ENCODE data around the gene ARPIN. TPM values are rescaled to one million over a fixed set of nuclear protein-coding genes. Genes with fewer than 3 reads are reported as not detected.

ARPIN gene
- polyA plus RNA-seq, 4 donors: 11.9 to 37.1 (median 17.9) TPM

DNA sequence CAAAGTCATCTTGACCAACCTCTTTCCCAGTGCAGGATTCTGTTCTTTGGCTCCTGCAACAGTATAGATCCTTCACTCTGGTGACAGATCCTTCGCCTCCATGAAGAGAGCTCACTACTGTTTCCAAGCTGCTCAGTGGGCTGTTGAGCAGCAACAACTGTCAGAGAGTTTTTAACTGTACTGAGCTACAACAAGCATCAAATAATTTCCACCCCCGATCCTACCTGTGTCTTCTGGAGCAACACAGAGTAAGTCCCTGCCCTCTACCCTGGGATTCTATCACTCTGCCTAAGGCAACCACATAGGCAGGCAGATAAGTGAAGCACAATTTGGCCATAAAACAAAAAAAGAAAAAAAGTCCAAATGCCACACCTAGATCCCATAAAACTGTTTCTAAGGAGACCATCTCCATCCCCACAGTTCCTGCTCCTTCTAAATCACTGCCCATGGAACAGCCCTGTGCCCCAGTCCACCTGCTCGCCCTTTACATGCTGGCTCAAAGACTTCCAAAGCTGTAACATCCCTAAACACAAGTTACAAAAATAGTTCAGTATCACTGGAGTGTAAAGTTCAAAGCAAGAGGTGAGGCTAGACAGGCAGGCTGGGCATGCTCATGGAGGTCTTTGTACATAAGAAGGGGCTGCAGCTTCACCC, 60.3 kb downstream of the ARPIN start:
- Histone ChIP-seq H3K36me3 (ENCODE audit: control insufficient read depth in 3 of 3, insufficient read depth in 2 of 3, low read depth in 1 of 3, low read length in 3 of 3) (peaks cover 0 to 4% (median 0%) of the 10 kb centered on the region in 3 donors), H3K9me3 (ENCODE audit: control insufficient read depth in 2 of 2, insufficient read depth in 1 of 2, low read depth in 1 of 2, low read length in 1 of 2) (no peaks in the 10 kb centered on the region), H3K4me3 (ENCODE audit: low read depth in 1 of 3, low read length in 3 of 3) (no peak overlapping the region), H3K27me3 (ENCODE audit: control insufficient read depth in 3 of 3, insufficient read depth in 3 of 3, low read length in 3 of 3) (no peaks in the 10 kb centered on the region), H3K27ac (ENCODE audit: low read depth in 1 of 3, low read length in 2 of 3) (peak overlapping the region; percentile 62 to 86 (median 71)), H3K4me1 (ENCODE audit: control insufficient read depth in 3 of 3, insufficient read depth in 2 of 3, low read depth in 1 of 3, low read length in 2 of 3) (peaks cover 5 to 48% (median 15%) of the 10 kb centered on the region in 3 donors)
- FAIRE-seq (no peak), DNase-seq (peak; percentile 61 to 62)
- 47 to 73% (median 54%) methylated on average over 3 of the region's 3 CpGs for WGBS, 3 donors

DNA sequence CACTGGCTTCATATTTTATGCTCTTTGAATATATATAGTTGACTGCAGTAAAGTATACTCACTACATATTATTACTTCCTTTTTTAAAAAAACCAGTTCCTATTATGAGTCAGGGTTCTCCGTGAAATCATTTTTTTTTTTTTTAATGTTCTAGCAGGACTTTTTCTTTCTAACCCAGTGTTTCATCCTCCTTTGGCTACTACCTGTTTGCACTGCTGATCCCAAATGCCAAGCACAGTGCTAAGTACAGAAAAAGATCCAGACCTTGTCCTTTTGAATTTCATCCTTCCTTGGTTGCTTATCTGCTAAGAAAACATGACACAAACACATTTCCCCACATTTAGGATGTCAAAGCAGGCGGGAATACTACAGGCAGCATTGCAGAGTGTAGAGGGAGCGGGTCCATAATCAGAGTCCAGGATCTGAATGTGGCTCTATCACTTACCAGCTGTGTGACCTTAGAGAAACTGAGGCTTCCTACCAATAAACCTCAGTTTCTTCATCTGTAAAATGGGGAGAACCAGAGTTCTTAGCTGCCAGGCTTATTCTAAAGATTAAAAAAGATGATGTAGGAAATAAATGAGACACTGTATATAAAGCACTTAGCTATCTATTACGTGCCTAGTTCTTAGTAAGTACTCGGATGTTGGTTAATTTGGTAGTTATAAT, 60.9 kb downstream of the ARPIN start:
- WGBS, 3 donors: 31 to 61% (median 45%) methylated on average over 5 of the region's 5 CpGs
- H3K36me3 ChIP-seq (ENCODE audit: control insufficient read depth in 3 of 3, insufficient read depth in 2 of 3, low read depth in 1 of 3, low read length in 3 of 3): peaks cover 0 to 9% (median 0%) of the 10 kb centered on the region in 3 donors
- no peak overlapping the region for H3K4me3 ChIP-seq (ENCODE audit: low read depth in 1 of 3, low read length in 3 of 3)
- peak overlapping the region; percentile 62 to 86 (median 79) for H3K27ac ChIP-seq (ENCODE audit: low read depth in 1 of 3, low read length in 2 of 3)
- no peaks in the 10 kb centered on the region for H3K9me3 ChIP-seq (ENCODE audit: control insufficient read depth in 2 of 2, insufficient read depth in 1 of 2, low read depth in 1 of 2, low read length in 1 of 2)
- H3K27me3 ChIP-seq (ENCODE audit: control insufficient read depth in 3 of 3, insufficient read depth in 3 of 3, low read length in 3 of 3): no peaks in the 10 kb centered on the region
- peaks cover 5 to 43% (median 17%) of the 10 kb centered on the region in 3 donors for H3K4me1 ChIP-seq (ENCODE audit: control insufficient read depth in 3 of 3, insufficient read depth in 2 of 3, low read depth in 1 of 3, low read length in 2 of 3)
- FAIRE-seq (no peak), DNase-seq (peak; percentile 64 to 66)

DNA sequence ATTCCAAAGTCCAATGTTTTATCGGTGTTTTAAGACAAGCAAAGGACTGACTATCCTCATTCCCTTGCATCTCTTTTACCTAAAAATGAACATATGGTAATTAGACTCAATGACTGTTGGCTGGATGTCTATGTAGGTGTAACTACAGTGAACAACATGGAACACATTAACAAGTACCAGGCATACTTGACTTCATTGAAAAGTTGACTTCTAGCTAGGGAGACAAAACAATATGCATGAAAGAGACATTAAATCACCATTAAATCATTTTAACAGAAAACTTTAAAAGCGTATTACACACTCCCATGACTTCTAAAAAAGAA, 63.8 kb downstream of the ARPIN start:
- FAIRE-seq (no peak), DNase-seq (no peak)
- H3K27ac ChIP-seq (ENCODE audit: low read depth in 1 of 3, low read length in 2 of 3): peak overlapping the region in 2 of 3 donors; percentile 9 to 48
- H3K27me3 ChIP-seq (ENCODE audit: control insufficient read depth in 3 of 3, insufficient read depth in 3 of 3, low read length in 3 of 3): no peaks in the 10 kb centered on the region
- H3K4me3 ChIP-seq (ENCODE audit: low read depth in 1 of 3, low read length in 3 of 3): no peak overlapping the region
- H3K9me3 ChIP-seq (ENCODE audit: control insufficient read depth in 2 of 2, insufficient read depth in 1 of 2, low read depth in 1 of 2, low read length in 1 of 2): no peaks in the 10 kb centered on the region
- whole genome bisulfite sequencing, 3 donors: 61 to 76% (median 69%) methylated on average over 2 of the region's 2 CpGs
- peaks cover 0 to 10% (median 0%) of the 10 kb centered on the region in 3 donors for H3K36me3 ChIP-seq (ENCODE audit: control insufficient read depth in 3 of 3, insufficient read depth in 2 of 3, low read depth in 1 of 3, low read length in 3 of 3)
- peaks cover 5 to 43% (median 13%) of the 10 kb centered on the region in 3 donors for H3K4me1 ChIP-seq (ENCODE audit: control insufficient read depth in 3 of 3, insufficient read depth in 2 of 3, low read depth in 1 of 3, low read length in 2 of 3)

DNA sequence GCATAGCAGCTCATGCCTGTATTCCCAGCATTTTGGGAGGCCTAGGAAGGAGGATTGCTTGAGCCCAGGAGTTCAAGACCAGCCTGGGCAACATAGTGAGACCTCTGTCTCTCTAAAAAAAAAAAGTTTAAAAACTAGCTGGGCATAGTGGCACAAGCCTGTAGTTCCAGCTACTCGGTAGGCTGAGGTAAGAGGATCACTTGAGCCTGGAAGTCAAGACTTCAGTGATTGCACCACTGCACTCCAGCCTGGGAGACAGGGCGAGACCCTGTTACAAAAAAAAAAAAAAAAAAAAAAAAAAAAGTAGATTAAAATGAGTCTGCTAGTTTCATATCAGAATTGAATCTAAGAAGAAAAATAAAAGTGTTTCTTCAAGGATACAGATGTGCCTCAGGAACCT, 65.7 kb downstream of the ARPIN start:
- Histone ChIP-seq H3K27me3 (ENCODE audit: control insufficient read depth in 3 of 3, insufficient read depth in 3 of 3, low read length in 3 of 3) (no peaks in the 10 kb centered on the region), H3K36me3 (ENCODE audit: control insufficient read depth in 3 of 3, insufficient read depth in 2 of 3, low read depth in 1 of 3, low read length in 3 of 3) (peaks cover 0 to 16% (median 0%) of the 10 kb centered on the region in 3 donors), H3K9me3 (ENCODE audit: control insufficient read depth in 2 of 2, insufficient read depth in 1 of 2, low read depth in 1 of 2, low read length in 1 of 2) (no peaks in the 10 kb centered on the region), H3K4me3 (ENCODE audit: low read depth in 1 of 3, low read length in 3 of 3) (no peak overlapping the region), H3K27ac (ENCODE audit: low read depth in 1 of 3, low read length in 2 of 3) (peak overlapping the region in 1 of 3 donors; percentile 68), H3K4me1 (ENCODE audit: control insufficient read depth in 3 of 3, insufficient read depth in 2 of 3, low read depth in 1 of 3, low read length in 2 of 3) (peaks cover 5 to 38% (median 6%) of the 10 kb centered on the region in 3 donors)
- 88 to 92% (median 92%) methylated on average over 2 of the region's 2 CpGs for WGBS, 3 donors
- DNase-seq: no peak
- no peak for FAIRE-seq

DNA sequence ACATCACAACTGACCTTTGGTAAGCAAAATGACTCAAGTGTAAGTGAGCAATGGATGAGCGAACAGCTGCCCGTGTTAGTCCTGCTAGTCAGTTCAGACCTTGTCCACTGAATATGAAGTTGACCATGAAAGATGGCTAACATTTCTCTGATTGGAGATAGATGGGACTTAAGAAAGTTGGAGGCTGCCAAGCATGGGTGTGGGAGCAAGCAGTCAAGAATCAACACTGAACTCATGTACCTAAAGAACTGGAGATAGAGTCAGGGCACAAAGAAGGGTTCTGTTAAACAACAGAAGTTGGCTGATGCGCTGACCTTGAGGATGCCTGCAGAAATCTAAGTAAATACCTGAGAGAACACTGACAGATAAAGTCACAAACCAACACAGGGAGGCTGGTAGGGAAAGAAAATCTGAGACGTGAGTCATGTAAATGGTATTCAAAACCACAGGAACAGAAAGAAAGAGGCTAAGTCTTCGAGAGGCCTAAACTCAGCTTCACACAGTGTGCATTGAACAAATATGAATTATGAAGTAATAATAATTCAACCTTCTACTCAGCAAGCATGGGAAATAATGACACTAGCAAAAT, 67.4 kb downstream of the ARPIN start:
- 26 to 60% (median 44%) methylated on average over 5 of the region's 5 CpGs for WGBS, 3 donors
- Histone ChIP-seq H3K9me3 (ENCODE audit: control insufficient read depth in 2 of 2, insufficient read depth in 1 of 2, low read depth in 1 of 2, low read length in 1 of 2) (no peaks in the 10 kb centered on the region), H3K4me1 (ENCODE audit: control insufficient read depth in 3 of 3, insufficient read depth in 2 of 3, low read depth in 1 of 3, low read length in 2 of 3) (peaks cover 4 to 29% (median 6%) of the 10 kb centered on the region in 3 donors), H3K27me3 (ENCODE audit: control insufficient read depth in 3 of 3, insufficient read depth in 3 of 3, low read length in 3 of 3) (no peaks in the 10 kb centered on the region), H3K4me3 (ENCODE audit: low read depth in 1 of 3, low read length in 3 of 3) (no peak overlapping the region), H3K36me3 (ENCODE audit: control insufficient read depth in 3 of 3, insufficient read depth in 2 of 3, low read depth in 1 of 3, low read length in 3 of 3) (peaks cover 0 to 16% (median 0%) of the 10 kb centered on the region in 3 donors), H3K27ac (ENCODE audit: low read depth in 1 of 3, low read length in 2 of 3) (peak overlapping the region; percentile 6 to 61 (median 59))
- DNase-seq: peak; percentile 57 to 89
- FAIRE-seq: no peak

Other genes with a start within 250 kb of the ARPIN start
- 10 to 100 TPM in 1 of 4 donors, 1 to 10 TPM in 2, under 1 TPM in 1; 0.44 to 18.0 (median 4.8) TPM for gene PLIN1, start 233.6 kb downstream of the ARPIN start, polyA plus RNA-seq
- gene PEX11A, start 222.2 kb downstream of the ARPIN start, polyA plus RNA-seq: 10 to 100 TPM; 10.5 to 19.2 (median 16.8) TPM
- under 1 TPM in 2 of 4 donors, not detected in 2; 0.09 to 0.19 TPM for gene WDR93, start 222.1 kb downstream of the ARPIN start, polyA plus RNA-seq
- 1 to 10 TPM in 1 of 4 donors, under 1 TPM in 2, not detected in 1; 0.69 to 1.1 (median 0.97) TPM for gene MESP1, start 161.7 kb downstream of the ARPIN start, polyA plus RNA-seq
- gene MESP2, start 136.6 kb downstream of the ARPIN start, polyA plus RNA-seq: under 1 TPM in 2 of 4 donors, not detected in 2; 0.34 to 0.39 TPM
- gene ANPEP, start 98.1 kb downstream of the ARPIN start, polyA plus RNA-seq: 1,000 to 10,000 TPM; 1,286 to 3,293 (median 2,526) TPM
- gene AP3S2, start 19.0 kb downstream of the ARPIN start, polyA plus RNA-seq: 10 to 100 TPM; 22.7 to 33.3 (median 27.6) TPM
- 10 to 100 TPM; 10.3 to 26.4 (median 18.8) TPM for gene ZNF710, start 88.4 kb upstream of the ARPIN start, polyA plus RNA-seq
- gene IDH2, start 189.5 kb upstream of the ARPIN start, polyA plus RNA-seq: 100 to 1,000 TPM in 2 of 4 donors, 10 to 100 TPM in 2; 26.8 to 285 (median 95.8) TPM